Measurements from ENCODE around the gene GLT1D1. TPM values are rescaled to one million over a fixed set of nuclear protein-coding genes. Genes with fewer than 3 reads are reported as not detected.

Gene GLT1D1
- total RNA-seq, 4 donors from 2014 or later, result not detected

DNA sequence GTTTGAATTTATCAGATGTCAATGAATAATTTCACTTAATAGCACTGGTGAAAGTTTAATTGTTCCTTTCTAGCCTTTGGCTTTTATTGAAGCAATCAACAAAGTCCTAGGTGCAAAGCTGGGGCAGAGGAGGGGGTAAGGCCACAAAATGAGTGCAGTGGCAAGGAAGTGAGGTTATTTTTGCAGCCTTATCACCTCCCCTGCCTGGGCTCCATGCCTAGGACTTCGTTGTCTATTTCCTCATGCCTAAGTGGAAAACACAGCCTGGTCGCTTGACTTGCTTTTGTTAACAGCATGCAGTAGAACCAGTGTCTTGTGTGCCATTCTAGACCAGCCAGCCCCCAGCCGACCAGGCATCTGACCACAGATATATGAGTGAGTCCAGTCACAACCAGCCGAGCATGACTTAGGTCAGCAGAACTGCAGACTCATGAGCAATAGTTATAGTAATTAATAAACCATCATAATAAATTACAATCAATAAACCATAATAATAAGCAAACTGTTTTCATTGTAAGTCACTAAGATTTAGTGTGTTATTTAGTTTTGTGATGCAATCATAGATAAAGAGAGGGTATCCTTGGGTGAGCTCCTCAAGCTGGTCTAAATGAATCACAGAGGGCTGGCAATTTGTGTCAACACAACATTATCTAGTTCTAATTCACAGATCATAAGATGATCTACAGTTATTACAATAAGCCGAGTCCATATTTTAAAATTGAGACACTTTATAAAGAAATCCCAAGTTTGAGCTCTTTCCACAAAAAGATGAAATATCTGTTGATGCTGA, 156.8 kb downstream of the GLT1D1 start:
- no peak for TF ChIP-seq POLR2A (IDR thresholded peaks at IDR 0.05)
- TF ChIP-seq CTCF (IDR thresholded peaks at IDR 0.05), result no peak
- no peak overlapping the region for H3K27ac ChIP-seq
- no peak overlapping the region for H3K4me3 ChIP-seq
- no peaks in the 10 kb centered on the region for H3K36me3 ChIP-seq
- no peak for DNase-seq
- no peaks in the 10 kb centered on the region for H3K27me3 ChIP-seq
- H3K4me1 ChIP-seq, result no peaks in the 10 kb centered on the region
- no peaks in the 10 kb centered on the region for H3K9me3 ChIP-seq

GRCh38 chr12:129016159-129016558, 162.9 kb downstream of the GLT1D1 start:
- Histone ChIP-seq H3K36me3 (no peaks in the 10 kb centered on the region), H3K4me1 (no peaks in the 10 kb centered on the region), H3K27me3 (no peaks in the 10 kb centered on the region), H3K27ac (no peak overlapping the region), H3K9me3 (no peaks in the 10 kb centered on the region), H3K4me3 (no peak overlapping the region)
- TF ChIP-seq CTCF (IDR thresholded peaks at IDR 0.05) (no peak), POLR2A (IDR thresholded peaks at IDR 0.05) (no peak)
- no peak for DNase-seq

- Histone ChIP-seq H3K9me3 (no peaks in the 10 kb centered on the region), H3K27ac (no peak overlapping the region), H3K27me3 (no peaks in the 10 kb centered on the region), H3K4me3 (no peak overlapping the region), H3K4me1 (no peaks in the 10 kb centered on the region), H3K36me3 (no peaks in the 10 kb centered on the region)
- no peak for DNase-seq
- TF ChIP-seq CTCF (IDR thresholded peaks at IDR 0.05) (no peak), POLR2A (IDR thresholded peaks at IDR 0.05) (no peak)
These were observed 171.8 kb downstream of the GLT1D1 start for GRCh38 chr12:129025055-129025454.

- H3K27me3 ChIP-seq, result no peaks in the 10 kb centered on the region
- no peak overlapping the region for H3K4me3 ChIP-seq
- no peak overlapping the region for H3K27ac ChIP-seq
- no peaks in the 10 kb centered on the region for H3K4me1 ChIP-seq
- DNase-seq, result no peak
- TF ChIP-seq POLR2A (IDR thresholded peaks at IDR 0.05) (no peak), CTCF (IDR thresholded peaks at IDR 0.05) (no peak)
- no peaks in the 10 kb centered on the region for H3K9me3 ChIP-seq
- H3K36me3 ChIP-seq, result no peaks in the 10 kb centered on the region
These were observed 175.6 kb downstream of the GLT1D1 start for GRCh38 chr12:129028844-129029243.

Other genes starting within 250 kb of the GLT1D1 start
- gene SLC15A4, start 29.5 kb upstream of the GLT1D1 start, total RNA-seq, result 10 to 100 TPM; 25.4 to 37.0 (median 32.3) TPM

Data from Peyer's patch (tissue), 4 donors.